Mucosa of descending colon (tissue), 3 donors: Measurements from ENCODE around the gene CHST13. TPM values are rescaled to one million over a fixed set of nuclear protein-coding genes. Genes with fewer than 3 reads are reported as not detected.
"Not testable (repeated sequence)": the region's sequence is repeated elsewhere in the genome, so short reads cannot be mapped to it uniquely, and the experiment has no call there.

Experiments
- ATAC-seq: fragments of 200-7000 bp; cut with Tn5 transposase; one replicate; pipeline ENCODE4 v1.9.1; 2020; ENCODE audit warnings: mild to moderate bottlenecking, moderate library complexity
- DNase-seq, 3 donors: peaks; one replicate each; pipeline ENCODE4 v3.0.0-alpha.2; 2020
- H3K36me3 ChIP-seq: fragments of 200-600 bp; one replicate; pipeline ENCODE4 v1.8.0; 2021; ENCODE audit warnings: low read depth, mild to moderate bottlenecking
- H3K4me1 ChIP-seq: fragments of 200-600 bp; one replicate; pipeline ENCODE4 v1.8.0; 2021; ENCODE audit warnings: low read depth, mild to moderate bottlenecking
- H3K4me3 ChIP-seq: fragments of 200-600 bp; one replicate; pipeline ENCODE4 v1.8.0; 2021; ENCODE audit warnings: mild to moderate bottlenecking
- H3K9me3 ChIP-seq: fragments of 200-600 bp; one replicate; pipeline ENCODE4 v1.8.0; 2021; ENCODE audit warnings: mild to moderate bottlenecking
- CTCF ChIP-seq: fragments of 200-600 bp; IDR thresholded peaks from one replicate; pipeline ENCODE4 v1.8.0; 2022; ENCODE audit warnings: antibody characterized with exemption, mild to moderate bottlenecking
- intact Hi-C, 2 donors: fragments of 100-400 bp; cut with DNase I in 1 of 2; cut with micrococcal nuclease in 1 of 2; formaldehyde crosslinking; loops; one replicate each; pipeline versions ENCODE4 v1.11.0 to v1.11.1; 2022; cut with DNase I, micrococcal nuclease
- total RNA-seq, 3 donors: library from RNA; stranded (reverse); fragmentation: NEBNext Ultra II Directional in 2 of 3; extraction: Animal tissue kit (Norgen Biotek cat#: 25700) in 2 of 3; gene quantifications; one replicate each; pipeline versions ENCODE4 v1.2.1 to v1.2.4, GENCODE V29; 2021 to 2023
- donor health status: DM: no; HTN: no; CAD: no; lungs with moderate emphysema.
- donor health status: DM: no; HTN: no; CAD: no.
- donor health status: DM: no; HTN: yes; CAD: no.

The CHST13 gene
- total RNA-seq, 3 donors from 2014 or later: 0.27 to 5.7 (median 0.98) TPM

- no peaks in the 10 kb centered on the region for H3K4me1 ChIP-seq
- TF ChIP-seq CTCF: no peak
- DNase-seq (no peak), ATAC-seq (no peak)
- H3K4me3 ChIP-seq: no peak overlapping the region
- H3K9me3 ChIP-seq: no peaks in the 10 kb centered on the region
- intact Hi-C loops: no loop called here
- no peaks in the 10 kb centered on the region for H3K36me3 ChIP-seq
Observed at GRCh38 chr3:126533506-126533905, 9.6 kb downstream of the CHST13 start.

DNA sequence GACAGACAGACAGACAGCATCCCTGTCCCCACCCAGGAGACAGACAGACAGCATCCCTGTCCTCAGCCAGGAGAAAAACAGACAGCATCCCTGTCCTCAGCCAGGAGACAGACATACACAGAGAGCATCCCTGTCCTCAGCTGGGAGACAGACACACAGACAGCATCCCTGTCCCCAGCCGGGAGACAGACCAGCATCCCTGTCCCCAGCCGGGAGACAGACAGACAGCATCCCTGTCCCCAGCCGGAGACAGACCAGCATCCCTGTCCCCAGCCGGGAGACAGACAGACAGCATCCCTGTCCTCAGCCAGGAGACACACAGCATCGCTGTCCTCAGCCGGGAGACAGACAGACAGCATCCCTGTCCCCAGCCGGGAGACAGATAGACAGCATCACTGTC lies 10.8 kb downstream of the CHST13 start:
- H3K4me3 ChIP-seq, intact Hi-C loops, H3K4me1 ChIP-seq, ATAC-seq, H3K9me3 ChIP-seq, H3K36me3 ChIP-seq: not testable (repeated sequence)
- DNase-seq: peak in 1 of 3 donors; percentile 15

- H3K4me1 ChIP-seq: no peaks in the 10 kb centered on the region
- no peaks in the 10 kb centered on the region for H3K9me3 ChIP-seq
- no peak overlapping the region for H3K4me3 ChIP-seq
- ATAC-seq (no peak), DNase-seq (peak in 1 of 3 donors; percentile 17)
- intact Hi-C loops: no loop called here
- H3K36me3 ChIP-seq: no peaks in the 10 kb centered on the region
- no peak for TF ChIP-seq CTCF
Observed at GRCh38 chr3:126535636-126536035, 11.7 kb downstream of the CHST13 start.

DNA sequence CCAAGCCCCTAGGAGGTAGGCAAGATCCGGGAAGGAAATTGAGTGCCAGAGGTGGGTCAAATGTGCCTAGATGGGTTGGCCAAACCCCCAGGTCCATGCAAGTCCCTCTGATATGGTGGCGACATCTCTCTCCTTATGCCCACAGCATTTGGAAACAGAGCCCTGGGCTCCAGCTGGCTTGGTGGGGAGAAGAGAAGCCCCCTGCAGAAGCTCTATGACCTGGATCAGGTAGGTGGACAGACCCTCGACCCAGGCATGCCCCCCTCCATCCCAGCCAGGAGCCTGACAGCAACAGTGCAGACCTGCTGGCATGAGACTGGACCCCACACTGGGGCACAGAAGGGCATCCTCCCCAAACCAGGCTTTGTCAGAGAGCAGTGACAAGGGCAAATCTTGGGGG lies 12.2 kb downstream of the CHST13 start:
- Histone ChIP-seq H3K9me3 (no peaks in the 10 kb centered on the region), H3K4me1 (no peaks in the 10 kb centered on the region), H3K4me3 (no peak overlapping the region), H3K36me3 (no peaks in the 10 kb centered on the region)
- DNase-seq (peak in 1 of 3 donors; percentile 18), ATAC-seq (no peak)
- TF ChIP-seq CTCF: no peak
- intact Hi-C loops: no loop called here

GRCh38 chr3:126537116-126537729 lies 13.3 kb downstream of the CHST13 start:
- intact Hi-C loops: no loop called here
- Histone ChIP-seq H3K9me3 (no peaks in the 10 kb centered on the region), H3K4me3 (no peak overlapping the region), H3K4me1 (no peaks in the 10 kb centered on the region), H3K36me3 (no peaks in the 10 kb centered on the region)
- TF ChIP-seq CTCF: no peak
- DNase-seq (peak in 1 of 3 donors; percentile 26), ATAC-seq (peak; percentile 12)

- H3K4me1 ChIP-seq: no peaks in the 10 kb centered on the region
- TF ChIP-seq CTCF: no peak
- H3K4me3 ChIP-seq: no peak overlapping the region
- DNase-seq (peak in 2 of 3 donors; percentile 36 to 80), ATAC-seq (peak; percentile 80)
- H3K36me3 ChIP-seq: no peaks in the 10 kb centered on the region
- intact Hi-C loops: no loop called here
- no peaks in the 10 kb centered on the region for H3K9me3 ChIP-seq
Observed at GRCh38 chr3:126537730-126538281, 13.9 kb downstream of the CHST13 start.
